ENCODE data around the gene PPIG.
"Not testable (repeated sequence)": the region's sequence is repeated elsewhere in the genome, so short reads cannot be mapped to it uniquely, and the experiment has no call there.

Gene PPIG

GRCh38 chr2:169664978-169665930 is 81.1 kb downstream of the PPIG start:
- no peak for DNase-seq (ENCODE audit: low read depth)

GRCh38 chr2:169667583-169667982 is 83.4 kb downstream of the PPIG start:
- DNase-seq (ENCODE audit: low read depth), result no peak

DNA sequence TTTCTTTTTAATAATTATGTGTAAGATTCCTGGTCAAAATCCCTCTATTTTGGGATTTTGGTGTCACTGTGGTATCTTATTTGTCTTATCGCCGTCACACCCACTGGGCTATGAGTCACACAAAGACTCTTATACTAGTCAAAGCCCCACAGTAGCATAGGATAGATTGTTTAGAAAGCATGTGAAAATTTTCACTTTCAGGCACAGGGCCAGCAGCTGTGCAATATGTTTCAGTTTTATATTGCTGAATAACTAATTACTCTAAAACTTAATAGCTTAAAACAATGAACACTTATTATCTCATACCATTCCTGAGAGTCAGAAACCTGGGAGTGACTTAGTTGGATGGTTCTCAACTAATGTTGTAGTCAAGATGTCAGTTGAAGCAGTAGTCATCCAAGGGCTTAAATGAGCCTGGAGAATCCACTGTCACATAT is 86.1 kb downstream of the PPIG start:
- no peak for DNase-seq (ENCODE audit: low read depth)

DNA sequence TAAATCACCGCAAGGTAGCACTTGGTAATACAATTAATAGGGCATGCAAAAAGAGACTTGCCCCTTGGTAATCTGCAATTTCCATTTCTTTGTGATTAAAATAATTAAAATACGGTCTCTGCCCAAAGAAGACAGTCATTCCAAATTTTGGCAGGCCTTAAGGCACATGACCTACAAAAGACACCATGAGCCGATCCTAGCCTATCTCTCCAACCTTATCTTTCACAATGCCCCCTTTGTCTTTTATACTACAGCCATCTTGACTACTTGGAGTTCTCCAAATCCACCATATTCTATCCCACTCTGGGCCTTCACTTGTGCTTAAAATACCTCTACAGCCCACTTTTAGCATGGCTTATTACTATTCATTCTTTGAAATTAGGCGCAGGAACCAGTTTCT is 86.8 kb downstream of the PPIG start:
- no peak for DNase-seq (ENCODE audit: low read depth)

DNA sequence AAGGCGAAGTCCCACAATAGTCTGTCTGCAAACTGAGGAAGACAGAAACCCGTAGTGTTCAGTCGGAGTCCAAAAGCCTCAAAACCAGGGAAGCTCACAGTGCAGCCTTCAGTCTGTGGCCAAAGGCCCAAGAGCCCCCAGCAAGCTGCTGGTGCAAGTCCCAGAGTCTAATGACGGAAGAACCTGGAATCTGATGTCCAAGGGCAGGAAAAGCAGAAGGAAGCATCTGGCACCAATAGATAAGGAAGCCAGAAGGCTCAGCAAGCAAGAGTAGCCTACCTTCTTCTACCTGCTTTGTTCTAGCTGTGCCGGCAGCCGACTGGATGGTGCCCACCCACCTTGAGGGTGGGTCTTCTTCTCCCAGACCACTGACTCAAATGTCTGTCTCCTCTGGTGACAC is 88.3 kb downstream of the PPIG start:
- no peak for DNase-seq (ENCODE audit: low read depth)

GRCh38 chr2:169673106-169673505 is 89.0 kb downstream of the PPIG start:
- DNase-seq (ENCODE audit: low read depth), result no peak

- DNase-seq (ENCODE audit: low read depth), result no peak
These were observed 89.8 kb downstream of the PPIG start for GRCh38 chr2:169673921-169674320.

- no peak for DNase-seq (ENCODE audit: low read depth)
These were observed 92.2 kb downstream of the PPIG start for GRCh38 chr2:169676357-169676756.

DNA sequence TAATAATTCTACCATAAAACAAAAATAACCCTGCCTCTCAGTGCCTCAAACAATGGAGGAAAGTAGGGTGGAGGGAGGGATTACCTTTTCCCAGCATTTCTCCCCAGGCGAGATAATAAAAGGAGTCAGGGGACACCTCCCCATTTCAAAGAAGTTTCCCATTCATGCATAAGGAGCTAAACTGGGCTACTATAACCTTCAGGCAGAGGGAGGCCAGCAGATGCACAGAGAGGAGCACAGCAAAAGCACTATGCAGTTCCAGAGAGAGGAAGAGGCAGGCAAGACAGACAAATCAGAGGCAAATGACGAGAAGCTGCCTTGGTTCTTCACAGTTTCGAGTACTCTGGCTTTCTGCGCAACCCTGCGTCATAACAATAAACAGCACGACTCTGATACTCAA is 92.7 kb downstream of the PPIG start:
- no peak for DNase-seq (ENCODE audit: low read depth)

GRCh38 chr2:169683054-169683424 is 98.9 kb downstream of the PPIG start:
- no peak for DNase-seq (ENCODE audit: low read depth)

DNA sequence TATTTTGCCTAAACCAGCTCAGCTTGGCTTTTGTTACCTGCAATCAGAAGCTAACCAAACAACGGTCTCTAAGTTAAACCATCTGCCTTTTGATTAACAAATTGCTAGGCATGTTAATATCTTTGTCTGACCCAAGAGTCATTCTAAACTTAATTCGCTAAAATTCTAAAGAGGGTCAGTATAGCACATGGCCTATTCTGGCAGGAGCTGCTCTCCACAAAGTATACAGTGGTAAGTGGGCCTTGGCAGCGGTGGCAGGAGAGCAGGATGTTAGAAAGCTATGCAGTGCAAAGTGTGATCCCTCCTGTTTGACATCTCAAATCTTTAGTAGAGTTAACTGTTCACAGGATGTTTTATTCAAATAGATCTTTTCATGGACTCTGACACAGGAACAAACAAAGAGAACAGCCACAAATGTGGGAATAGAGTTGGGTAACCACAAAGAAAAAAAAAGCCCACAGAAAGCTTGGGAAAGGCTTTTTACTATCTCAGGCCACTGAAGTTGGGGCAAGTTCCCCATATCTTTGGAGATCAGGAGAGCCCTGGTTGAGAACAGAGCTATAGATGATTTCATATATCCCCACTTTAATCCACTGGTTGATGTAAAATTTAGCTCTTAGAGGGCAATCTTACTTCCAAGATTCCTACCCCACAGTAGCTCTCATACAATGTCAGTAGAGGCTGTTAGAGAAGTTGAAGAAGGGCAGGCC is 99.4 kb downstream of the PPIG start:
- no peak for DNase-seq (ENCODE audit: low read depth)

- no peak for DNase-seq (ENCODE audit: low read depth)
These were observed 100.0 kb downstream of the PPIG start for GRCh38 chr2:169684135-169684565.

GRCh38 chr2:169684712-169685111 is 100.6 kb downstream of the PPIG start:
- not testable (repeated sequence) for DNase-seq (ENCODE audit: low read depth)

GRCh38 chr2:169686825-169687224 is 102.7 kb downstream of the PPIG start:
- not testable (repeated sequence) for DNase-seq (ENCODE audit: low read depth)

- not testable (repeated sequence) for DNase-seq (ENCODE audit: low read depth)
These were observed 103.8 kb downstream of the PPIG start for GRCh38 chr2:169687943-169688342.

DNA sequence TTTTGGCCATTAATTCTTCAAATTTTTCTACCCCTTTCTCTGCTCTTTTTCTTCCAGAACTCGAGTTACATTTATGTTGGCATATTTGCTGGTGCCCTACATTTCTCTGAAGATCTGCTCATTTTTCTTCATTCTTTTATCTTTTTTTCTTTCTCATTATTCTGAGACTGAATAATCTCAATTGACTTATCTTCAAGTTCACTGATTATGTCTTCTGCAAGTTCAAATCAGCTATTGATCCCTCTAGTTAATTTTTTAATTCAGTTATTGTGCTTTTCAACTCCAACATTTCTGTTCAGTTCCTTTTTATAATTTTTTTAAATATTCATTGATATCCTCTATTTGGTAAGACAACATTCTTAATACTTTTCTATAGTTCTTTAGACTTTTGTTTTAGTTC is 106.8 kb downstream of the PPIG start:
- no peak for DNase-seq (ENCODE audit: low read depth)
